Activated CD4-positive, alpha-beta T cell treated with anti-CD3 and anti-CD28 coated beads, Interleukin-2, Interleukin-4, amounts not matched to agents 100 ng/mL and 50 ng/mL, durations not matched to agents 16 hours and 8 hours (primary cell): ENCODE measurements around the gene GJC2.
A peak's percentile ranks its signal among the peaks of the same experiment; 100 is the strongest.
"Not testable (repeated sequence)": the region's sequence is repeated elsewhere in the genome, so short reads cannot be mapped to it uniquely, and the experiment has no call there.

Experiments
- DNase-seq: peaks from one replicate; pipeline ENCODE4 v3.0.0-alpha.2; 2020; ENCODE audit warnings: low spot score

The GJC2 gene

GRCh38 chr1:228149406-228150119, at the start of gene GJC2:
Gene GJC2, plus strand, starts transcription at chr1:228149930. Its CDS starts 7,829 bp downstream, at chr1:228157759.
- no peak for DNase-seq

- DNase-seq: no peak
Observed at GRCh38 chr1:228100822-228101613, 48.7 kb upstream of the GJC2 start.

- no peak for DNase-seq
Observed at GRCh38 chr1:228101614-228101993, 48.1 kb upstream of the GJC2 start.

- DNase-seq: peak; percentile 42
Observed at GRCh38 chr1:228101994-228102790, 47.5 kb upstream of the GJC2 start.

GRCh38 chr1:228102791-228103620, 46.7 kb upstream of the GJC2 start, which contains the start of gene C1orf35:
Gene C1orf35, minus strand, starts transcription at chr1:228103325. Its CDS starts 98 bp downstream, at chr1:228103227.
- DNase-seq: peak; percentile 96

- DNase-seq: no peak
Observed at GRCh38 chr1:228104526-228105269, 45.0 kb upstream of the GJC2 start.

GRCh38 chr1:228105270-228105995, 44.3 kb upstream of the GJC2 start:
- DNase-seq: no peak

- no peak for DNase-seq
Observed at GRCh38 chr1:228105996-228106799, 43.5 kb upstream of the GJC2 start.

- no peak for DNase-seq
Observed at GRCh38 chr1:228106800-228107054, 43.0 kb upstream of the GJC2 start.

GRCh38 chr1:228107636-228108035, 42.1 kb upstream of the GJC2 start:
- no peak for DNase-seq

- no peak for DNase-seq
Observed at GRCh38 chr1:228108055-228108690, 41.6 kb upstream of the GJC2 start.

GRCh38 chr1:228108742-228109072, 41.0 kb upstream of the GJC2 start:
- DNase-seq: no peak

GRCh38 chr1:228109073-228109961, 40.4 kb upstream of the GJC2 start, which contains the start of gene MRPL55:
Gene MRPL55, minus strand, starts transcription at chr1:228109299. Its CDS starts 1,039 bp downstream, at chr1:228108260.
- peak; percentile 98 for DNase-seq

GRCh38 chr1:228109962-228110488, 39.7 kb upstream of the GJC2 start:
- DNase-seq: no peak

- no peak for DNase-seq
Observed at GRCh38 chr1:228110556-228110955, 39.2 kb upstream of the GJC2 start.

GRCh38 chr1:228111315-228111714, 38.4 kb upstream of the GJC2 start:
- not testable (repeated sequence) for DNase-seq

- no peak for DNase-seq
Observed at GRCh38 chr1:228112167-228112566, 37.6 kb upstream of the GJC2 start.

- DNase-seq: no peak
Observed at GRCh38 chr1:228112617-228113016, 37.1 kb upstream of the GJC2 start.
